Ovary (tissue), 9 donors: ENCODE results near the gene PFKP. TPM values are rescaled to one million over a fixed set of nuclear protein-coding genes. Genes with fewer than 3 reads are reported as not detected.

ENCODE experiments used
- DNase-seq, 5 donors: peaks; one replicate each; pipeline ENCODE4 v3.0.0-alpha.2; 2019 to 2020
- H3K27ac ChIP-seq, 2 donors: fragments of 200-600 bp; one replicate each; pipeline versions ENCODE4 v1.5.1 to v1.8.0; 2019 to 2022
- H3K27me3 ChIP-seq: fragments of 200-600 bp; one replicate; pipeline ENCODE4 v1.8.0; 2022
- H3K36me3 ChIP-seq: fragments of 200-600 bp; sonication (generic); one replicate; pipeline ENCODE4 v1.5.1; 2019
- H3K4me1 ChIP-seq: one replicate; pipeline ENCODE4 v1.8.1; 2013; ENCODE audit warnings: mild to moderate bottlenecking, moderate library complexity; ENCODE audit not compliant: insufficient read depth
- H3K4me3 ChIP-seq: fragments of 200-600 bp; sonication (generic); one replicate; pipeline ENCODE4 v1.5.1; 2017
- H3K9me3 ChIP-seq, 2 donors: fragments of 200-600 bp in 1 of 2; sonication (generic) in 1 of 2; one replicate each; pipeline versions ENCODE4 v1.5.1 to v1.8.1; 2013 to 2019; ENCODE audit warnings: mild to moderate bottlenecking in 1 of 2, moderate library complexity in 1 of 2
- CTCF ChIP-seq, 3 donors: fragments of 450-650 bp in 2 of 3; fragments of 200-600 bp in 1 of 3; IDR thresholded peaks; one replicate each; pipeline versions ENCODE4 v1.5.1 to v1.8.0; 2016 to 2022; ENCODE audit warnings: antibody characterized with exemption in 3 of 3, mild to moderate bottlenecking in 1 of 3
- EP300 ChIP-seq: sonication (generic); formaldehyde crosslinking; IDR thresholded peaks from one replicate; pipeline ENCODE4 v1.6.1; 2017; ENCODE audit warnings: antibody characterized with exemption
- POLR2A ChIP-seq: fragments of 450-650 bp; IDR thresholded peaks from one replicate; pipeline ENCODE4 v1.6.1; 2017; ENCODE audit warnings: antibody characterized with exemption, mild to moderate bottlenecking, moderate library complexity
- whole genome bisulfite sequencing, 3 donors: extraction: QIAGEN DNeasy Blood & Tissue Kit in 1 of 3; methylation state at CpG; one replicate each; pipeline versions ENCODE4 v1.1.5 to v1.1.7; 2013 to 2017; 5-methylcytosine and 5-hydroxymethylcytosine counted together
- intact Hi-C, 4 donors: fragments of 100-400 bp; cut with DNase I; formaldehyde crosslinking; loops; one replicate each; pipeline versions ENCODE4 v1.11.0 to v1.15.1; 2022 to 2023
- polyA plus RNA-seq, 2 donors: library from polyadenylated mRNA; stranded (reverse); fragments of 200-250 nt in 1 of 2; fragments of 350-450 nt in 1 of 2; fragmentation: Illumina TruSeq in 1 of 2; extraction: RNeasy Lipid Tissue Mini Kit (QIAGEN cat#74804) in 1 of 2; gene quantifications; one replicate each; pipeline ENCODE4 v1.2.3, GENCODE V29; 2013 to 2014
- total RNA-seq, 7 donors: library from RNA; depleted of rRNA in 2 of 7; stranded (reverse); fragments of >200 nt in 2 of 7; fragmentation: NEBNext Ultra II Directional in 3 of 7; extraction: Animal tissue kit (Norgen Biotek cat#: 25700) in 3 of 7; gene quantifications; one replicate each; pipeline versions ENCODE4 v1.1.0 to v1.2.4, GENCODE V29; 2016 to 2023
- donor health status: DM: no; HTN: no; CAD: no; lungs with moderate emphysema.
- donor health status: DM: no; HTN: no; CAD: no.
- donor health status: Bipolar disorder and iron deficiency.
- donor health status: DM: yes; HTN: yes; CAD: no.
- donor health status: DM: no; HTN: no; CAD: no.
- donor health status: DM: yes; HTN: yes; CAD: no.

Gene PFKP
- total and polyA plus RNA-seq, 9 donors: 12.4 to 74.9 (median 23.1) TPM

GRCh38 chr10:3131098-3131497 lies 63.8 kb downstream of the PFKP start:
- no peak overlapping the region for H3K27ac ChIP-seq
- TF ChIP-seq POLR2A: no peak
- H3K9me3 ChIP-seq: no peaks in the 10 kb centered on the region
- intact Hi-C loops: no loop called here
- DNase-seq: no peak
- H3K27me3 ChIP-seq: no peaks in the 10 kb centered on the region
- no peak overlapping the region for H3K4me3 ChIP-seq
- H3K36me3 ChIP-seq: no peaks in the 10 kb centered on the region
- H3K4me1 ChIP-seq: no peaks in the 10 kb centered on the region
- 94 to 100% (median 95%) methylated on average over 4 of the region's 4 CpGs for WGBS, 3 donors

GRCh38 chr10:3132036-3133025 lies 65.0 kb downstream of the PFKP start:
- H3K27me3 ChIP-seq: no peaks in the 10 kb centered on the region
- intact Hi-C loops: no loop called here
- H3K4me3 ChIP-seq: no peak overlapping the region
- no peaks in the 10 kb centered on the region for H3K4me1 ChIP-seq
- no peak overlapping the region for H3K27ac ChIP-seq
- no peaks in the 10 kb centered on the region for H3K36me3 ChIP-seq
- DNase-seq: peak in 1 of 5 donors; percentile 25
- WGBS, 3 donors: 88 to 90% (median 88%) methylated on average over 22 of the region's 22 CpGs
- TF ChIP-seq CTCF (IDR thresholded peaks at IDR 0.05) (no peak), EP300 (no peak), POLR2A (no peak)
- no peaks in the 10 kb centered on the region for H3K9me3 ChIP-seq

GRCh38 chr10:3133948-3134347 lies 66.6 kb downstream of the PFKP start:
- no peaks in the 10 kb centered on the region for H3K4me1 ChIP-seq
- intact Hi-C loops: no loop called here
- H3K27me3 ChIP-seq: no peaks in the 10 kb centered on the region
- 69 to 75% (median 75%) methylated on average over 5 of the region's 5 CpGs for WGBS, 3 donors
- no peaks in the 10 kb centered on the region for H3K36me3 ChIP-seq
- H3K9me3 ChIP-seq: no peaks in the 10 kb centered on the region
- no peak for DNase-seq
- TF ChIP-seq EP300 (no peak), POLR2A (no peak), CTCF (IDR thresholded peaks at IDR 0.05) (no peak)
- H3K4me3 ChIP-seq: no peak overlapping the region
- no peak overlapping the region for H3K27ac ChIP-seq

GRCh38 chr10:3135006-3135405 lies 67.7 kb downstream of the PFKP start:
- H3K36me3 ChIP-seq: no peaks in the 10 kb centered on the region
- 61 to 91% (median 90%) methylated on average over 3 of the region's 3 CpGs for WGBS, 3 donors
- DNase-seq: no peak

More at GRCh38 chr10:3135006-3135405, 67.7 kb downstream of the PFKP start:
- Histone ChIP-seq H3K27ac (no peak overlapping the region), H3K4me3 (no peak overlapping the region), H3K27me3 (no peaks in the 10 kb centered on the region), H3K9me3 (no peaks in the 10 kb centered on the region), H3K4me1 (no peaks in the 10 kb centered on the region)
- TF ChIP-seq CTCF (IDR thresholded peaks at IDR 0.05): no peak
- TF ChIP-seq EP300: no peak
- TF ChIP-seq POLR2A: no peak
- intact Hi-C loops: no loop called here
